ENCODE data around the gene SEPTIN10. TPM values are rescaled to one million over a fixed set of nuclear protein-coding genes. Genes with fewer than 3 reads are reported as not detected.

Gene SEPTIN10
- total RNA-seq, 1 experiment from 2014 or later = 100.0 TPM

GRCh38 chr2:109533823-109534222 is 79.9 kb downstream of the SEPTIN10 start:
- POLR2A ChIA-PET = interaction anchor here (0.6 kb wide), 1 partner anchor 55 kb away, joined by 6 read pairs; no protein-coding TSS in a partner anchor
- in situ Hi-C loops (cut with HindIII; ENCODE audit: low pct_unique_long_range_greater_than_20kb, low sequenced_read_pairs) = no loop called here
- Histone ChIP-seq H3K4me3 (ENCODE audit: low read depth in 2 of 2, low read length in 2 of 2) (no peak overlapping the region), H3K9me3 (ENCODE audit: control insufficient read depth, insufficient read depth, low read depth, low read length) (no peaks in the 10 kb centered on the region), H3K27me3 (ENCODE audit: control insufficient read depth, insufficient read depth, low read length) (no peaks in the 10 kb centered on the region), H3K27ac (ENCODE audit: low read length) (no peak overlapping the region), H3K4me1 (ENCODE audit: control insufficient read depth, insufficient read depth, low read length) (no peaks in the 10 kb centered on the region), H3K36me3 (ENCODE audit: control insufficient read depth, insufficient read depth, low read length) (no peaks in the 10 kb centered on the region)
- peak; percentile 27; the same call in 1 of the 2 replicates for ATAC-seq
- TF ChIP-seq TCF7L2 (IDR thresholded peaks at IDR 0.05; ENCODE audit: low read depth, low read length) = no peak
- TF ChIP-seq REST (IDR thresholded peaks at IDR 0.05; ENCODE audit: insufficient read depth in 1 of 2, low read depth in 2 of 2, low read length in 1 of 2) = no peak
- TF ChIP-seq CTCF (IDR thresholded peaks at IDR 0.05) = no peak
- no peak for TF ChIP-seq POLR2AphosphoS5 (IDR thresholded peaks at IDR 0.05; ENCODE audit: low read depth, low read length)
- TF ChIP-seq SIN3A (IDR thresholded peaks at IDR 0.05; ENCODE audit: borderline replicate concordance, insufficient read depth, low read depth, low read length) = no peak
- BruUV-seq (replicated peaks) = no TSS peak
- intact Hi-C loops (cut with micrococcal nuclease; ENCODE audit: unreplicated experiment) = no loop called here
- CTCF ChIA-PET = interaction anchor here (0.8 kb wide), 1 partner anchor 12 kb away, joined by 4 read pairs; no protein-coding TSS in a partner anchor
- DNase-seq (ENCODE audit: low read depth, low spot score) = no peak

GRCh38 chr2:109532728-109533076 is 81.1 kb downstream of the SEPTIN10 start:
- intact Hi-C loops (cut with micrococcal nuclease; ENCODE audit: unreplicated experiment) (no loop called here), in situ Hi-C loops (cut with HindIII; ENCODE audit: low pct_unique_long_range_greater_than_20kb, low sequenced_read_pairs) (no loop called here)
- Histone ChIP-seq H3K27ac (ENCODE audit: low read length) (no peak overlapping the region), H3K27me3 (ENCODE audit: control insufficient read depth, insufficient read depth, low read length) (no peaks in the 10 kb centered on the region), H3K36me3 (ENCODE audit: control insufficient read depth, insufficient read depth, low read length) (no peaks in the 10 kb centered on the region), H3K4me3 (ENCODE audit: low read depth in 2 of 2, low read length in 2 of 2) (no peak overlapping the region), H3K4me1 (ENCODE audit: control insufficient read depth, insufficient read depth, low read length) (no peaks in the 10 kb centered on the region), H3K9me3 (ENCODE audit: control insufficient read depth, insufficient read depth, low read depth, low read length) (no peaks in the 10 kb centered on the region)
- TF ChIP-seq CTCF (IDR thresholded peaks at IDR 0.05) (no peak), SIN3A (IDR thresholded peaks at IDR 0.05; ENCODE audit: borderline replicate concordance, insufficient read depth, low read depth, low read length) (no peak), POLR2AphosphoS5 (IDR thresholded peaks at IDR 0.05; ENCODE audit: low read depth, low read length) (no peak), TCF7L2 (IDR thresholded peaks at IDR 0.05; ENCODE audit: low read depth, low read length) (no peak), REST (IDR thresholded peaks at IDR 0.05; ENCODE audit: insufficient read depth in 1 of 2, low read depth in 2 of 2, low read length in 1 of 2) (no peak)
- ATAC-seq (no peak), DNase-seq (ENCODE audit: low read depth, low spot score) (no peak)
- no TSS peak for BruUV-seq (replicated peaks)
- ChIA-PET CTCF (no interaction called here), POLR2A (no interaction called here)
